Endothelial cell of umbilical vein (primary cell): Measurements from ENCODE around the gene STK16.
"Not testable (repeated sequence)": the region's sequence is repeated elsewhere in the genome, so short reads cannot be mapped to it uniquely, and the experiment has no call there.

Experiments
- EZH2 ChIP-seq: IDR thresholded peaks from 2 replicates; pipeline ENCODE4 v1.6.1; 2012; ENCODE audit warnings: borderline replicate concordance, low read depth, mild to moderate bottlenecking, moderate library complexity, low read length, inconsistent platforms; ENCODE audit not compliant: severe bottlenecking
- FOS ChIP-seq: IDR thresholded peaks from 2 replicates; pipeline ENCODE4 v1.6.1; 2011; ENCODE audit warnings: mild to moderate bottlenecking, low read length, moderate library complexity, borderline replicate concordance; ENCODE audit not compliant: insufficient read depth
- GATA2 ChIP-seq: IDR thresholded peaks from 2 replicates; pipeline ENCODE4 v1.7.0; 2011; ENCODE audit warnings: low read depth, mild to moderate bottlenecking, moderate library complexity, mixed read lengths, low read length; ENCODE audit not compliant: insufficient read length, insufficient read depth
- JUN ChIP-seq: IDR thresholded peaks from 2 replicates; pipeline ENCODE4 v1.6.1; 2011; ENCODE audit warnings: borderline replicate concordance, low read depth; ENCODE audit not compliant: insufficient read length, insufficient read depth
- MYC ChIP-seq: IDR thresholded peaks from one replicate; pipeline ENCODE4 v1.6.1; 2011; ENCODE audit warnings: mild to moderate bottlenecking, low read depth, low read length
- POLR2A ChIP-seq: IDR thresholded peaks from 2 replicates; pipeline ENCODE4 v1.6.1; 2012; ENCODE audit warnings: low read depth, mild to moderate bottlenecking, control low read depth, low read length
- POLR2AphosphoS5 ChIP-seq: IDR thresholded peaks from 2 replicates; pipeline ENCODE4 v1.6.1; 2012; ENCODE audit warnings: low read depth, mild to moderate bottlenecking, control low read depth, low read length, moderate library complexity; ENCODE audit not compliant: insufficient read depth
- TF ChIP-seq, protein P1 (sequence below), 2 donors: IDR thresholded peaks; 1 replicate in 1 of 2; 2 replicates in 1 of 2; pipeline ENCODE4 v1.5.1; 2011; ENCODE audit warnings: low read length in 2 of 2, mild to moderate bottlenecking in 2 of 2, moderate library complexity in 2 of 2, control low read depth in 1 of 2, inconsistent platforms in 1 of 2, low read depth in 1 of 2; ENCODE audit not compliant: insufficient read depth in 1 of 2; ENCODE audit errors: extremely low read depth in 1 of 2
- TF ChIP-seq, protein P2 (sequence below): IDR thresholded peaks from 2 replicates; pipeline ENCODE4 v1.6.1; 2011; ENCODE audit not compliant: insufficient read depth, insufficient read length

DNA sequence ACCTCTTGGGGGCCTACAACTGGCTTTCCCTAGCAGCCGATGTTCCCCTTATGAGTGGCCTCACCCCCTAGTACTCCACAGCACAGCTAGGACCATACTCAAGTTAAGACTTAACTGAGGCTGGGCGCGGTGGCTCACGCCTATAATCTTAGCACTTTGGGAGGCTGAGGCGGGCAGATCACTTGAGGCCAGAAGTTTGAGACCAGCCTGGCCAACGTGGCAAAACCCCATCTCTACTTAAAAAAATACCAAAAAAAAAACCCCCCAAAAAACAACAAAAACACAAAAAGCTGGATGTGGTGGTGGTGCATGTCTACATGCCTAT lies 41.8 kb downstream of the STK16 start:
- TF ChIP-seq, protein P1, sequence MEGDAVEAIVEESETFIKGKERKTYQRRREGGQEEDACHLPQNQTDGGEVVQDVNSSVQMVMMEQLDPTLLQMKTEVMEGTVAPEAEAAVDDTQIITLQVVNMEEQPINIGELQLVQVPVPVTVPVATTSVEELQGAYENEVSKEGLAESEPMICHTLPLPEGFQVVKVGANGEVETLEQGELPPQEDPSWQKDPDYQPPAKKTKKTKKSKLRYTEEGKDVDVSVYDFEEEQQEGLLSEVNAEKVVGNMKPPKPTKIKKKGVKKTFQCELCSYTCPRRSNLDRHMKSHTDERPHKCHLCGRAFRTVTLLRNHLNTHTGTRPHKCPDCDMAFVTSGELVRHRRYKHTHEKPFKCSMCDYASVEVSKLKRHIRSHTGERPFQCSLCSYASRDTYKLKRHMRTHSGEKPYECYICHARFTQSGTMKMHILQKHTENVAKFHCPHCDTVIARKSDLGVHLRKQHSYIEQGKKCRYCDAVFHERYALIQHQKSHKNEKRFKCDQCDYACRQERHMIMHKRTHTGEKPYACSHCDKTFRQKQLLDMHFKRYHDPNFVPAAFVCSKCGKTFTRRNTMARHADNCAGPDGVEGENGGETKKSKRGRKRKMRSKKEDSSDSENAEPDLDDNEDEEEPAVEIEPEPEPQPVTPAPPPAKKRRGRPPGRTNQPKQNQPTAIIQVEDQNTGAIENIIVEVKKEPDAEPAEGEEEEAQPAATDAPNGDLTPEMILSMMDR (IDR thresholded peaks at IDR 0.05; ENCODE audit: extremely low read depth in 1 of 2, insufficient read depth in 1 of 2, low read depth in 1 of 2, low read length in 2 of 2) = not testable (repeated sequence)
- not testable (repeated sequence) for TF ChIP-seq GATA2, POLR2A, EZH2, POLR2AphosphoS5, FOS, JUN, MYC
- TF ChIP-seq, protein P2, sequence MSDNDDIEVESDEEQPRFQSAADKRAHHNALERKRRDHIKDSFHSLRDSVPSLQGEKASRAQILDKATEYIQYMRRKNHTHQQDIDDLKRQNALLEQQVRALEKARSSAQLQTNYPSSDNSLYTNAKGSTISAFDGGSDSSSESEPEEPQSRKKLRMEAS = not testable (repeated sequence)
